Measurements from ENCODE around the gene TCEAL3. TPM values are rescaled to one million over a fixed set of nuclear protein-coding genes. Genes with fewer than 3 reads are reported as not detected.
"Not testable (repeated sequence)": the region's sequence is repeated elsewhere in the genome, so short reads cannot be mapped to it uniquely, and the experiment has no call there.

TCEAL3 gene
- total and polyA plus RNA-seq, 2 donors (not counting 1 experiment from before 2014, with no cell fraction given), result 21.6 to 59.7 TPM

- Histone ChIP-seq H3K36me3 (ENCODE audit: control insufficient read depth, insufficient read depth, low read length) (no peaks in the 10 kb centered on the region), H3K27me3 (ENCODE audit: control insufficient read depth, insufficient read depth, low read length) (no peaks in the 10 kb centered on the region), H3K79me2 (ENCODE audit: control insufficient read depth, insufficient read depth, low read length) (no peaks in the 10 kb centered on the region), H3K9ac (ENCODE audit: insufficient read depth, low read length) (no peak overlapping the region), H3K4me3 (replicated peaks in 1 of 4; ENCODE audit: control extremely low read depth in 1 of 4, insufficient read depth in 1 of 4, low read depth in 3 of 4, low read length in 4 of 4) (no peak overlapping the region), H2AFZ (ENCODE audit: low read length) (no peak overlapping the region), H3K27ac (ENCODE audit: insufficient read depth, low read length) (no peak overlapping the region), H3K9me3 (ENCODE audit: control insufficient read depth, insufficient read depth, low read depth, low read length) (no peaks in the 10 kb centered on the region), H3K4me2 (ENCODE audit: extremely low read depth, insufficient read depth, low read length) (no peak overlapping the region), H3K4me1 (ENCODE audit: control insufficient read depth, extremely low read depth, insufficient read depth, low read length) (peaks cover 1% of the 10 kb centered on the region), H4K20me1 (ENCODE audit: control insufficient read depth, extremely low read depth, insufficient read depth, low read length) (no peaks in the 10 kb centered on the region)
- no peak for DNase-seq (ENCODE audit: low read depth in 2 of 2)
- TF ChIP-seq EZH2 (IDR thresholded peaks at IDR 0.05; ENCODE audit: low read length, missing control alignments) (no peak), CTCF (conservative IDR thresholded peaks at IDR 0.05 in 1 of 2, IDR thresholded peaks at IDR 0.05 in 1 of 2; ENCODE audit: low read depth in 1 of 2, low read length in 2 of 2) (no peak)
Measured at GRCh38 chrX:103644125-103644524, 36.4 kb downstream of the TCEAL3 start.

GRCh38 chrX:103647630-103648029 is 39.9 kb downstream of the TCEAL3 start:
- Histone ChIP-seq H3K4me3 (replicated peaks in 1 of 4; ENCODE audit: control extremely low read depth in 1 of 4, insufficient read depth in 1 of 4, low read depth in 3 of 4, low read length in 4 of 4) (no peak overlapping the region), H3K9ac (ENCODE audit: insufficient read depth, low read length) (no peak overlapping the region), H3K27me3 (ENCODE audit: control insufficient read depth, insufficient read depth, low read length) (no peaks in the 10 kb centered on the region), H3K4me1 (ENCODE audit: control insufficient read depth, extremely low read depth, insufficient read depth, low read length) (no peaks in the 10 kb centered on the region), H3K9me3 (ENCODE audit: control insufficient read depth, insufficient read depth, low read depth, low read length) (no peaks in the 10 kb centered on the region), H3K27ac (ENCODE audit: insufficient read depth, low read length) (no peak overlapping the region), H3K36me3 (ENCODE audit: control insufficient read depth, insufficient read depth, low read length) (no peaks in the 10 kb centered on the region), H4K20me1 (ENCODE audit: control insufficient read depth, extremely low read depth, insufficient read depth, low read length) (no peaks in the 10 kb centered on the region), H3K4me2 (ENCODE audit: extremely low read depth, insufficient read depth, low read length) (no peak overlapping the region), H2AFZ (ENCODE audit: low read length) (no peak overlapping the region), H3K79me2 (ENCODE audit: control insufficient read depth, insufficient read depth, low read length) (no peaks in the 10 kb centered on the region)
- no peak for TF ChIP-seq CTCF (conservative IDR thresholded peaks at IDR 0.05 in 1 of 2, IDR thresholded peaks at IDR 0.05 in 1 of 2; ENCODE audit: low read depth in 1 of 2, low read length in 2 of 2)
- no peak for TF ChIP-seq EZH2 (IDR thresholded peaks at IDR 0.05; ENCODE audit: low read length, missing control alignments)
- no peak for DNase-seq (ENCODE audit: low read depth in 2 of 2)

GRCh38 chrX:103651151-103651773 is 43.5 kb downstream of the TCEAL3 start:
- Histone ChIP-seq H3K9ac (ENCODE audit: insufficient read depth, low read length) (no peak overlapping the region), H3K79me2 (ENCODE audit: control insufficient read depth, insufficient read depth, low read length) (no peaks in the 10 kb centered on the region), H3K4me2 (ENCODE audit: extremely low read depth, insufficient read depth, low read length) (no peak overlapping the region), H4K20me1 (ENCODE audit: control insufficient read depth, extremely low read depth, insufficient read depth, low read length) (no peaks in the 10 kb centered on the region), H3K4me3 (replicated peaks in 1 of 4; ENCODE audit: control extremely low read depth in 1 of 4, insufficient read depth in 1 of 4, low read depth in 3 of 4, low read length in 4 of 4) (no peak overlapping the region), H3K27ac (ENCODE audit: insufficient read depth, low read length) (no peak overlapping the region), H3K9me3 (ENCODE audit: control insufficient read depth, insufficient read depth, low read depth, low read length) (no peaks in the 10 kb centered on the region), H3K36me3 (ENCODE audit: control insufficient read depth, insufficient read depth, low read length) (no peaks in the 10 kb centered on the region), H3K4me1 (ENCODE audit: control insufficient read depth, extremely low read depth, insufficient read depth, low read length) (no peaks in the 10 kb centered on the region), H2AFZ (ENCODE audit: low read length) (no peak overlapping the region), H3K27me3 (ENCODE audit: control insufficient read depth, insufficient read depth, low read length) (no peaks in the 10 kb centered on the region)
- TF ChIP-seq CTCF (conservative IDR thresholded peaks at IDR 0.05 in 1 of 2, IDR thresholded peaks at IDR 0.05 in 1 of 2; ENCODE audit: low read depth in 1 of 2, low read length in 2 of 2), result no peak
- DNase-seq (ENCODE audit: low read depth in 2 of 2), result no peak

GRCh38 chrX:103655230-103656000 is 47.7 kb downstream of the TCEAL3 start:
- not testable (repeated sequence) for H2AFZ ChIP-seq (ENCODE audit: low read length); H3K9me3 ChIP-seq (ENCODE audit: control insufficient read depth, insufficient read depth, low read depth, low read length); H3K36me3 ChIP-seq (ENCODE audit: control insufficient read depth, insufficient read depth, low read length); H4K20me1 ChIP-seq (ENCODE audit: control insufficient read depth, extremely low read depth, insufficient read depth, low read length); H3K4me1 ChIP-seq (ENCODE audit: control insufficient read depth, extremely low read depth, insufficient read depth, low read length); H3K4me2 ChIP-seq (ENCODE audit: extremely low read depth, insufficient read depth, low read length); H3K9ac ChIP-seq (ENCODE audit: insufficient read depth, low read length); H3K79me2 ChIP-seq (ENCODE audit: control insufficient read depth, insufficient read depth, low read length); H3K4me3 ChIP-seq (replicated peaks in 1 of 4; ENCODE audit: control extremely low read depth in 1 of 4, insufficient read depth in 1 of 4, low read depth in 3 of 4, low read length in 4 of 4); H3K27me3 ChIP-seq (ENCODE audit: control insufficient read depth, insufficient read depth, low read length); H3K27ac ChIP-seq (ENCODE audit: insufficient read depth, low read length); DNase-seq (ENCODE audit: low read depth in 2 of 2)

Measured in fibroblast of lung (primary cell).